Thyroid gland (tissue), 4 donors: ENCODE data around the gene DLGAP3.

Experiments
- POLR2A ChIP-seq, 2 donors: fragments of 450-650 bp; IDR thresholded peaks; one replicate each; pipeline ENCODE4 v1.6.1; 2017; ENCODE audit warnings: antibody characterized with exemption in 2 of 2, mild to moderate bottlenecking in 2 of 2, moderate library complexity in 1 of 2
- TF ChIP-seq, protein P1 (sequence below), 6 experiments: fragments of 200-600 bp in 3 of 6; fragments of 450-650 bp in 3 of 6; sonication (generic) in 3 of 6; IDR thresholded peaks; one replicate each; pipeline ENCODE4 v1.5.1; 2016 to 2019; ENCODE audit warnings: antibody characterized with exemption in 6 of 6, mild to moderate bottlenecking in 2 of 6, inconsistent platforms in 1 of 6, moderate library complexity in 1 of 6

DNA sequence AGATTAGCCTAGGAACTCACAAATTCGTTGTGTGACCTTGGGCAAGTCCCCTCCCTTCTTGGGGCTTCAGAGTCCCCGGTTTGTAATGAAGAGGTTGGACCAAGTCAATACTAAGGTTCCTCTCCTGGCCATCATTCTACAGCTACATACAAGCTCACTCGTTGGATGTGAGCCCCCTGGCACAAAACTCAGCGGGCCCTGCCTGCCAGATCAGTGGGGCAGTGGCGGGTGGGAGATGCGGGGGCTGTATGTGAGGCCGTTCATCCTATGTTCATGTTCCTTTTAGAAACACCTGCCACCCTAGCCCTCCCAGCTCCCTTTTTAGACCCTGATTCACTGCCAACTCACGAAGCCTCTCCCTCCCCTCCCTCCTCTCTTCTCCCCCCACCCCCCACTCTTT, 2.1 kb downstream of the DLGAP3 start:
- TF ChIP-seq POLR2A (IDR thresholded peaks at IDR 0.05) = no peak
- TF ChIP-seq, protein P1, sequence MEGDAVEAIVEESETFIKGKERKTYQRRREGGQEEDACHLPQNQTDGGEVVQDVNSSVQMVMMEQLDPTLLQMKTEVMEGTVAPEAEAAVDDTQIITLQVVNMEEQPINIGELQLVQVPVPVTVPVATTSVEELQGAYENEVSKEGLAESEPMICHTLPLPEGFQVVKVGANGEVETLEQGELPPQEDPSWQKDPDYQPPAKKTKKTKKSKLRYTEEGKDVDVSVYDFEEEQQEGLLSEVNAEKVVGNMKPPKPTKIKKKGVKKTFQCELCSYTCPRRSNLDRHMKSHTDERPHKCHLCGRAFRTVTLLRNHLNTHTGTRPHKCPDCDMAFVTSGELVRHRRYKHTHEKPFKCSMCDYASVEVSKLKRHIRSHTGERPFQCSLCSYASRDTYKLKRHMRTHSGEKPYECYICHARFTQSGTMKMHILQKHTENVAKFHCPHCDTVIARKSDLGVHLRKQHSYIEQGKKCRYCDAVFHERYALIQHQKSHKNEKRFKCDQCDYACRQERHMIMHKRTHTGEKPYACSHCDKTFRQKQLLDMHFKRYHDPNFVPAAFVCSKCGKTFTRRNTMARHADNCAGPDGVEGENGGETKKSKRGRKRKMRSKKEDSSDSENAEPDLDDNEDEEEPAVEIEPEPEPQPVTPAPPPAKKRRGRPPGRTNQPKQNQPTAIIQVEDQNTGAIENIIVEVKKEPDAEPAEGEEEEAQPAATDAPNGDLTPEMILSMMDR (IDR thresholded peaks at IDR 0.05) = no peak
